Osteoblast (primary cell): ENCODE data around the gene FNDC3B. TPM values are rescaled to one million over a fixed set of nuclear protein-coding genes. Genes with fewer than 3 reads are reported as not detected.

Source experiments
- DNase-seq: peaks from one replicate; pipeline ENCODE4 v3.0.0; 2011; ENCODE audit warnings: low spot score, mixed read lengths; ENCODE audit not compliant: insufficient read length; ENCODE audit errors: missing footprints
- H2AFZ ChIP-seq: 2 replicates; pipeline ENCODE4 v1.6.0; 2011; ENCODE audit warnings: mild to moderate bottlenecking, low read length
- H3K27ac ChIP-seq: 2 replicates; pipeline ENCODE4 v1.5.1; 2011; ENCODE audit warnings: mild to moderate bottlenecking, low read depth, low read length, moderate library complexity
- H3K27me3 ChIP-seq: 2 replicates; pipeline ENCODE4 v1.6.0; 2012; ENCODE audit warnings: mild to moderate bottlenecking, control low read depth, inconsistent platforms, low read length, moderate library complexity; ENCODE audit not compliant: insufficient read depth
- H3K36me3 ChIP-seq: 2 replicates; pipeline ENCODE4 v1.5.1; 2011; ENCODE audit warnings: mild to moderate bottlenecking, low read length, control low read depth, moderate library complexity; ENCODE audit not compliant: insufficient read depth
- H3K4me1 ChIP-seq: 2 replicates; pipeline ENCODE4 v1.5.1; 2011; ENCODE audit warnings: mild to moderate bottlenecking, low read length, control low read depth, moderate library complexity; ENCODE audit not compliant: insufficient read depth
- H3K4me2 ChIP-seq: 2 replicates; pipeline ENCODE4 v1.6.0; 2011; ENCODE audit warnings: mild to moderate bottlenecking, low read length; ENCODE audit not compliant: insufficient read depth
- H3K4me3 ChIP-seq: fragments of 200-600 bp; sonication (generic); 3 replicates; pipeline ENCODE4 v1.5.1; 2012; ENCODE audit warnings: mild to moderate bottlenecking, low read length, inconsistent platforms; ENCODE audit not compliant: insufficient read depth
- H3K79me2 ChIP-seq: 2 replicates; pipeline ENCODE4 v1.6.0; 2012; ENCODE audit warnings: mild to moderate bottlenecking, low read length, control low read depth, inconsistent platforms; ENCODE audit not compliant: insufficient read depth
- H3K9me3 ChIP-seq: 2 replicates; pipeline ENCODE4 v1.5.1; 2011; ENCODE audit warnings: low read depth, low read length, control low read depth
- H4K20me1 ChIP-seq: 2 replicates; pipeline ENCODE4 v1.6.0; 2012; ENCODE audit warnings: mild to moderate bottlenecking, low read length, control low read depth; ENCODE audit not compliant: insufficient read depth
- CTCF ChIP-seq: IDR thresholded peaks from 2 replicates; pipeline ENCODE4 v1.5.1; 2011; ENCODE audit warnings: mild to moderate bottlenecking, low read depth, low read length, moderate library complexity; ENCODE audit errors: extremely low read depth
- total RNA-seq: library from RNA; depleted of rRNA; stranded (reverse); fragments of >200 nt; gene quantifications from 2 replicates; pipeline ENCODE4 v1.2.3, GENCODE V29; 2012

The FNDC3B gene
- total RNA-seq, 1 donor: 179 TPM

GRCh38 chr3:172043766-172044165 is 4.4 kb downstream of the FNDC3B start:
- H3K4me3 ChIP-seq: peak overlapping the region; percentile 88
- H2AFZ ChIP-seq: no peak overlapping the region
- H3K9me3 ChIP-seq: no peaks in the 10 kb centered on the region
- DNase-seq: no peak
- peaks cover 64% of the 10 kb centered on the region for H4K20me1 ChIP-seq
- H3K27me3 ChIP-seq: no peaks in the 10 kb centered on the region
- H3K36me3 ChIP-seq: peaks cover 16% of the 10 kb centered on the region
- H3K27ac ChIP-seq: peak overlapping the region; percentile 96
- no peak for TF ChIP-seq CTCF
- peaks cover 97% of the 10 kb centered on the region for H3K79me2 ChIP-seq
- H3K4me1 ChIP-seq: peaks cover 47% of the 10 kb centered on the region
- peak overlapping the region; percentile 89 for H3K4me2 ChIP-seq

- peak overlapping the region; percentile 89 for H3K4me2 ChIP-seq
- peaks cover 100% of the 10 kb centered on the region for H3K79me2 ChIP-seq
- peak overlapping the region; percentile 36 for H3K4me3 ChIP-seq
- peak overlapping the region; percentile 60 for H3K27ac ChIP-seq
- H4K20me1 ChIP-seq: peaks cover 74% of the 10 kb centered on the region
- DNase-seq: no peak
- no peaks in the 10 kb centered on the region for H3K27me3 ChIP-seq
- peaks cover 23% of the 10 kb centered on the region for H3K36me3 ChIP-seq
- no peak overlapping the region for H2AFZ ChIP-seq
- TF ChIP-seq CTCF: no peak
- peaks cover 42% of the 10 kb centered on the region for H3K4me1 ChIP-seq
- no peaks in the 10 kb centered on the region for H3K9me3 ChIP-seq
Measured at GRCh38 chr3:172044833-172045585, 5.6 kb downstream of the FNDC3B start.

- Histone ChIP-seq H4K20me1 (peaks cover 83% of the 10 kb centered on the region), H3K4me3 (no peak overlapping the region), H3K4me2 (peak overlapping the region; percentile 60), H3K27me3 (no peaks in the 10 kb centered on the region), H2AFZ (no peak overlapping the region), H3K4me1 (peaks cover 42% of the 10 kb centered on the region), H3K79me2 (peaks cover 100% of the 10 kb centered on the region), H3K9me3 (no peaks in the 10 kb centered on the region), H3K27ac (peak overlapping the region; percentile 60), H3K36me3 (peaks cover 32% of the 10 kb centered on the region)
- TF ChIP-seq CTCF: no peak
- no peak for DNase-seq
Measured at GRCh38 chr3:172046268-172046915, 7.0 kb downstream of the FNDC3B start.

- H3K9me3 ChIP-seq: no peaks in the 10 kb centered on the region
- no peak for DNase-seq
- H3K36me3 ChIP-seq: peaks cover 44% of the 10 kb centered on the region
- H3K4me3 ChIP-seq: no peak overlapping the region
- H3K4me1 ChIP-seq: peaks cover 42% of the 10 kb centered on the region
- peaks cover 100% of the 10 kb centered on the region for H3K79me2 ChIP-seq
- H3K27ac ChIP-seq: no peak overlapping the region
- no peak overlapping the region for H3K4me2 ChIP-seq
- peaks cover 86% of the 10 kb centered on the region for H4K20me1 ChIP-seq
- no peak overlapping the region for H2AFZ ChIP-seq
- H3K27me3 ChIP-seq: no peaks in the 10 kb centered on the region
- no peak for TF ChIP-seq CTCF
Measured at GRCh38 chr3:172047567-172048115, 8.3 kb downstream of the FNDC3B start.
